ENCODE measurements around the gene MACROD1.
A peak's percentile ranks its signal among the peaks of the same experiment; 100 is the strongest.
"Not testable (repeated sequence)": the region's sequence is repeated elsewhere in the genome, so short reads cannot be mapped to it uniquely, and the experiment has no call there.

The MACROD1 gene

GRCh38 chr11:64185175-64185692, 19.3 kb upstream of the MACROD1 start:
- DNase-seq, result peak; percentile 66

GRCh38 chr11:64183890-64184289, 18.0 kb upstream of the MACROD1 start:
- DNase-seq, result no peak

DNA sequence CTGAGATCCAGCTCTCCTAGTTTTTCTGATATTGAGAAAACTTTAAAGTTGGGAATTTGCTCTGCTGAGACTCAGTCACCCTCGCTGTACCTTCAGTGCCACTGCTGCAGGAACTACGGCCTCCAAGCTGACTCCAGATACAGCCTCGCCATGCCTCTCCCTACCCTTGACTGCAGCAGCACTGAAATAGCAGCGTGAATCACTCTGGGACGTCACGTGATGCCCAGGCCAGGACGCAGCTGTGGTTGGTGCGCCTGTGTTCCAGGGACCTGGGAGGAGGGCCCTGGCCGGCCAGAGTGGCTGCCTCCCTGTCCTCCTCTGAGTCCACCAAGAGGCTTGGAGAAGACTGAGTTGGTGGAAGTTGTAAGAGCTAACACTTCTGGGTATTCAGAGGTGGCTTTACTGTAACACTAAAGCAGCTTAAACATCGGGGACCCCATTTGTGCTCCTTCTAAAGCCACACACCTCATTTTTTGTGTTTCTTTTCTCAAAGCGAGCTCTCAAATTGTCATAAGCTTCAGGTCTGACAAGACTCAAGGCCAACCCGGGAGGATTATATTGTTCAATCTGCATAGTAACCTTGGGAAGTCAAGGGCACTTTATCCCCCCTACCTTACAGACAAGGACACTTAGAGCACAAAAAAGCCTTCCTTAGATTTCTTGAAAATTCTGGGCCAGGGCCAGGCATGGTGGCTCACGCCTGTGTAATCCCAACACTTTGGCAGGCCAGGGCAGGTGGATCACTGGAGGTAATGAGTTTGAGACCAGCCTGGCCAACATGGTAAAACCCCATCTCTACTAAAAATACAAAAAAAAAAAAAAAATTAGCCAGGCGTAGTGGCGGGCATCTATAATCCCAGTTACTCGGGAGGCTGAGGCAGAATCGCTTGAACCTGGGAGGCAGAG, 15.8 kb upstream of the MACROD1 start:
- DNase-seq, result peak; percentile 79

GRCh38 chr11:64180891-64181290, 15.0 kb upstream of the MACROD1 start:
- DNase-seq, result no peak

DNA sequence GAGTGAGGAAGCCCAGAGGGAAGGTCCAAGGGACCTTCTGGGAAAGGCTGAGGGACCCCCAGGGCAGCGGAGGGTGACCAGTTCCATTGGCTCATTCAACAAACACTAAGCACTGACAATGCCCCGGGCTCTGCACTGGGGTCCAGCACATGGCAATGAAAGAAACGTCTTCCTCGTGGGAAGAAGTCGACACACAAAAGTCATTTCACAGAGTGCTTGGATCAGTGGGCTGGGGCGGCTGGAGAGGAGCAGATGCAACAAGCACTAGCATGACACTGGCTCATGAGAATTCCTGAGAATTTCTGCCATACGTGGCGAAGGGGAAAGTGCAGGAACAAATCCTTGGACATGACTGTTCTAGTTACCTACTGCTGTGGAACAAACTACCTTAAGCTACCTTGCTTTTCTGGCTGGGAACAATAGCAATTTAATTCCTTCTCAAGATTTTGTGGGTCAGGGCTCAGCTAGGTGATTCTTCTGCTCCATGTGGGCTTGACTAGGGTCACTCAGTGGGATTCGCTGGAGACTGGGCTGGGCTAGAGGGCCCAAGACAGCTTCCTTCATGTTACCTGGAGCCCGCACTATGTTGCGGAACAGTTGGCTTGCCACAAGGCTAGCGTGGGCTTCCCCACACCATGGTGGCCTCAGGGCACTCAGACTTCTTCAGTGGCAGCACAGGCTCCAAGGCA, 13.2 kb upstream of the MACROD1 start:
- no peak for DNase-seq

DNA sequence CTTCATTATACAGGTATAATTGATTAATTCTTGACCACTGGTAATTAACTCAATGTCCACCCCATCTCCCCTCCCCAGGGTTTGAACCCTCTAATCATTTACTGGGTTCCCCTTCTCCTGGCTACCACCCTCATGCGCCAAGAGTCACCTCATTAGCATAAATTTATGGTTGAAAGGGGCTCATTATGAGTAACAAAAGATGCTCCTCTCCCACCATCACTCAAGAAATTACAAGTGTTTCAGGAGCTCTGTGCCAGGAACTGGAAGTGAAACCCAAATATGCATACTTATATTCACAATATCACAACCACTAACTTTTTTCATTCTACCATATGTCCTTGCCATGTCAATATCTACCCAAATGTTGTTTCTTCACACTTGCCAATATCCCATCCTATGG, 12.3 kb upstream of the MACROD1 start:
- no peak for DNase-seq

DNA sequence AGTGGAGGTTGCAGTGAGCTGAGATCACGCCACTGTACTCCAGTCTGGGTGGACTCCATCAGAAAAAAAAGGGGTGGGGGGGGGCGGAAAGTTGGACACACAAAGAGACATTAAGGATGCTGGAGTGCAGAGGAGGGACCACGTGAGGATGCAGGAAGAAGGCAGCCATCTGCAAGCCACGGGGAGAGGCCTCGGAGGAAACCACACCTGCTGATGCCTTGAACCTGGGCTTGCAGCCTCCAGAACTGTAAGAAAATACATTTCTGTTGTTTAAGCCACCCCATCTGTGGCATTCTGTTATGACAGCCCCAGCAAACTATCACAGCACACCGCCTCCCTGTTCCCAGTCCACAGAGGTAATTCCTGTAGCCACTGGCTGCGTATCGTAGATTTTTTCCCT, 10.8 kb upstream of the MACROD1 start:
- no peak for DNase-seq

DNA sequence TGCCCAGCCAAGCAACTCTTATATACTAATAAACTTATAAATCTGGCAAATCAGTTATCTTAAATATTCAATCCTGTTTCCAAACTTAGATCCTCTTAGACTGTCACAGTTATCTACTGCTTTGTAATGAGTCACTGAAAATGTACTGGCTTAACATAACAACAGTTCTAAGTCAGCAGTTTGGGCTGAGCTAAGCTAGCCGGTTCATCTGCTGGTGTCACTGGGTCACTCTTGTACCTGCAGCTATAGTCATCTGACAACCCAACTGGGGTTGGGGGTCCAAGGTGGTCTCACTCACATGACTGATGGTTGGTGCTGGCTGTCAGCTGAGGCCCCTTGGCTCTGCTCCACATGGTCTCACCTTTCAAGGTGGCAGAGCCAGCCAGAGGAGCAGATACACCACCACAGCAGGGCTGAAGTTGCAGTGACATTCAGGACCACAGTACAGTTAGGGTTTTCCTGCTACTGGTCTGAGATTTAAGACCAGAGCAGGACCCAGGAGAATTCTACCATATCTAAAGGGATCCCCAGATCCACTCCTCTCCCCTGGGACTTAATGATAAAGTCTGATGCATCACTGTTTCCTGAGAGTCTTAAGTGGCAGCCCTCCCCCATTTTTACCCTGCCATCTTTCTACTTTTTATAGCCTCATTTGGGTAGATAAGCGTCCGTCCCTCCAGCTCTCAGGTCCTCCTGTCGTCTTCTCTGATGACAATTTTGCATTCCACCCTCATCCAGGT, 7.9 kb upstream of the MACROD1 start:
- no peak for DNase-seq

- no peak for DNase-seq
Observed at GRCh38 chr11:64170419-64170818, 4.5 kb upstream of the MACROD1 start.

DNA sequence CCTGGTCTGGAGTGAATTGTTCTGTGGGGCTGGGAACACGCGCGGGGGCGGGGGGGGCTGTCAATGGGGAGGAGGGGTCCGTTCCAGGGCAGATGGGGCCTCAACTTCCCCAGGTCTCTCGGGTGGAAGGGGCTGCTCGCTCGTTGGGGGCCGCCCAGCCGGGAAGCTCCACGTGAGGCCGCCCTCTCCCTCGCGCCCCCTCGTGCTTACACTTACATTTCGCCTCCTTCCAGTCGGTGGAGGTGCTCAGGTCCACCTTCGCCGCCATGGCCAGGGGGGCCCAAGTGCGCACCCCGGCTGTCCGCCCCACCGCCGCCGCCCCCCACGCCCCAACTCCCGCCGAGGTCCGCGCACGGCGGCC, 452 bp downstream of the MACROD1 start:
- no peak for DNase-seq

DNA sequence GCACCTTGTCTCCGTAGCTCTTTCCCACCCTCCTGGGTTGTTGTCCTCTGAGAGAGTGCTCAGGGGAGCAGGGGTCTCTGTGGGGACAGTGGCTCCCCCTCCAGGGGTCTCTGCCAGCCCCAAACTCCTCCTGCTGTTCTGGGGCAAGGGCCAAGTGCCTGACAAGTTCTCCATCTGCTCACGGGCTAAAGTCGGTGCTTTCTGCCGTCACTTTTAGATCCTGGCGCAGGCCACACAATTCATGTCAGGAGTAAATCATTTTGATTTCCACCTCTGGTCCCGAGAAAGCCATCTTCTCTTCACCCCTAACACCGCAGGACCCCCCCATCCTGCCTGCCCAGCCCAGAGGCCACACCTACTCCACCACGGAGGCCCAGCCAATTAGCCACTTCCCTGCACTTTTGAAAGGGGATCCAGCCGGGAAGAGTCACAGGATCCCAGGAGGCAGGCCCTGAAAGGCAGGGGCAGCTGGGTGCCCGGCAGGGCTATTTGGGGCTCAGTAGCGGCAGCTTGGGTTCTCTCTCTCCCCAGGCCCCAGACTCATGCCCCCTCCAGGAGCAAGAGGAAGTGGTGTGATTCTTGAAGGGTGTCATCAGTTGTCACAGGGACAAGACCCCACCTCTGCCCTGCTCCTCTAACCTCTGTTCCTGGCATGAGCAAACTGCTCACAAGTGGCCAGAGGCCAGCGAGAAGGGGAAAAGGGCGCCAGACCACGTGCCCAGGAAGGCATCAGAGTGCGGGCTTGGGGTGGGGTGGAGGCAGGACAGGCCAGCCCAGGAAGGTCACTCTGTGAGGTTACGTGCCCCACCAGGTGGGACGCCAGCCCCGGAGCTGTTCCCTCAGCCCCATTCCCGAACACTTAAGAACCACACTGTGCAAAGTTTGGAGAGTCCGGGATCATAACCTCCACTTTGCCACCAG, 1.3 kb downstream of the MACROD1 start:
- no peak for DNase-seq

DNA sequence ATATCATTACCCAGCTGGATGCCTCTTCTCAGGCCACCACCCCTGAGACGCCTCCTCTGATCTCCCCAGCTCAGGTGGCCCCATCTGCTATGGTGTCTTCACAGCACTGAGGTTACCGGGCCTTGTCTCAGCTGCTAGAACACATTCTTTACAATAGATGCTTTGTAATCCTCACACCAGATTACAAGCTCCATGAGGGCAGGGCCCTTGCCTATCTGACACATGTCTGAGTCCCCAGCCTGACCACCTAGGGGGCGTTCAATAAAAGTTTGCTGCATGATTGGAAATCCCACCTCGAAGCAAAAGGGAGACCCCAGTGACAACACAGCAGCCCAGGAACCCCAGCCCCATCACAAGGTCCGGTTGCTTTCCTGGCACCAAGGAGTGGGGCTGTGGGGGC, 2.0 kb downstream of the MACROD1 start:
- DNase-seq, result no peak

DNA sequence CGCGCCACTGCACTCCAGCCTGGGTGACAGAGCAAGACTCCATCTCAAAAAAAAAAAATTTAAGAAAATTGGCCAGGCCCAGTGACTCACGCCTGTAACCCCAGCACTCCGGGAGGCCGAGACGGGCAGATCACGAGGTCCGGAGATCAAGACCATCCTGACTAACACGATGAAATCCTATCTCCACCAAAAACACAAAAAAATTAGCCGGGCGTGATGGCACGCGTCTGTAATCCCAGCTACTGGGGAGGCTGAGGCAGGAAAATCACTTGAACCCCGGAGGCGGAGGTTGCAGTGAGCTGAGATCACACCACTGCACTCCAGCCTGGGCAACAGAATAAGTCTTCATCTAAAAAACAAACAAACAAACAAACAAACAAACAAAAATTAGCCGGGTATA, 3.1 kb downstream of the MACROD1 start:
- DNase-seq, result not testable (repeated sequence)

DNA sequence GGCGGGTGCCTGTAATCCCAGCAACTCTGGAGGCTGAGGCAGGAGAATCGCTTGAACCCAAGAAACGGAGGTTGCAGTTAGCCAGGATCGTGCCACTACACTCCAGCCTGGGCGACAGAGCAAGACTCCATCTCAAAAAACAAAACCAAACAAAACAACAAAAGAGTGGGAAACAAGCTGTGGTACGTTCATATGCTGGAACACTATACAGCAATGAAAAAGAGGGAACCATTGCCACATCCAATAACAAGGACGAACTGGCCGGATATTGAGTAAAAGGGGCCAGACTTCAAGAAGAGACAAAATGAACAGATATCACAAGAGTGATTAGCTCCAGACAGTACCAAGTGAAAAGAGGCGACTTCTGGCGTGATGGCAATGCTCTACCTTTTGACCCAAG, 4.9 kb downstream of the MACROD1 start:
- no peak for DNase-seq

GRCh38 chr11:64157631-64158394, 8.1 kb downstream of the MACROD1 start:
- DNase-seq, result no peak

- DNase-seq, result no peak
Observed at GRCh38 chr11:64156235-64157011, 9.5 kb downstream of the MACROD1 start.

GRCh38 chr11:64153812-64154211, 12.1 kb downstream of the MACROD1 start:
- DNase-seq, result no peak

- no peak for DNase-seq
Observed at GRCh38 chr11:64152841-64153691, 12.8 kb downstream of the MACROD1 start.

- DNase-seq, result no peak
Observed at GRCh38 chr11:64151337-64151736, 14.6 kb downstream of the MACROD1 start.

Data from NCI-H510A (cell line).